Activated effector memory CD4-positive, alpha-beta T cell treated with Interleukin-2 at 50 U/mL for 16 hours (primary cell): Measurements from ENCODE around the gene PPAN.

ENCODE experiments used
- DNase-seq: peaks from one replicate; pipeline ENCODE4 v3.0.0-alpha.2; 2020

The PPAN gene

DNA sequence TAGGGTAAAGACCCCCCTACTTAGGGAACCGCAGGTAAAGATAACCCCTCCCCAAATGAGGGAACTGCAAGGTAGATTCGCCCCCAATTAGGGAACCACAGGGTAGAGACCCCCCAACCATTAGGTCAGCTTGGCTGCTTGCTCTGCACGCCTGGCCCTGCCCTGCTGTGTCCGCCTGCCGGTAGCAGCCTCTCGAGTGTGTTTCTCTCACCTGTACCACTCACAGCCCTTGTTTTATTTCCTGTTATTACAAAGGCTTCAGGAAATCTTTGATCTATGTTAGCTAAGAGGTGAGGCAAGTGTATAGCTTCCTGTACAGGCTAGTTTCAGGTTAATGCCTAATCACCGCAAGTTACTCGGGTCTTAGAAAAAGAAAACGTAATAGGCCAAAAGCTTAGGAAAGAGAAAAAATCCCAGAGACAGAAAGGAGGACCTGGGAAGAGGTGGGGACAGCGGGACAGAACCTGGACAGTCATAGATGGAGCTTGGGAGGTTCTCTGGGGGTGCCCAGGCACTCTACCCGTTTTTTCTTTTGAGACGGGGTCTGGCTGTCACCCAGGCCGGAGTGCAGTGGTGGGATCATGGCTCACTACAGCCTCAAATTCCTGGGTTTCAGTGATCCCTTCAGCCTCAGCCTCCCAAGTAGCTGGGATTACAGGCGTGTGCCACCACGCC lies 36.7 kb downstream of the PPAN start:
- peak; percentile 52 for DNase-seq

DNA sequence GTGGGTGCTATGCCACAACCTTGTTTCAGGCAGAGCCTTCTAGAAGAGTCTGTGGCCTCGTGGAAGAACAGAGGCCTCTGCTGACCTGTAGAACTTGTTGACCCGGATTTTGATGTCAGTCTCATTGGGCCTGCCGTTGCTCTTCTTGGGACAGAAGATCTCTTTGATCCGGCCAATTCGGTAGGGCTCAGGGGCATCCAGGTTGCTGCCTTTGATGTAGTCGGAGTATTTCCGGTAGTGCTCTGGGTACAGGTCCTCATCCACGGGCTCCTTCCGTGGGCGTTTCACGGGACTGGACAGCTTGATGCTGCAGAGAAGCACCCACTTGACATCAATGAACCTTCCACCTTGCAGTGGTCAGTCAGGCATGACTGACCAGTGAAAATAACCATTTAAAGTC lies 37.5 kb downstream of the PPAN start:
- peak; percentile 13 for DNase-seq

DNA sequence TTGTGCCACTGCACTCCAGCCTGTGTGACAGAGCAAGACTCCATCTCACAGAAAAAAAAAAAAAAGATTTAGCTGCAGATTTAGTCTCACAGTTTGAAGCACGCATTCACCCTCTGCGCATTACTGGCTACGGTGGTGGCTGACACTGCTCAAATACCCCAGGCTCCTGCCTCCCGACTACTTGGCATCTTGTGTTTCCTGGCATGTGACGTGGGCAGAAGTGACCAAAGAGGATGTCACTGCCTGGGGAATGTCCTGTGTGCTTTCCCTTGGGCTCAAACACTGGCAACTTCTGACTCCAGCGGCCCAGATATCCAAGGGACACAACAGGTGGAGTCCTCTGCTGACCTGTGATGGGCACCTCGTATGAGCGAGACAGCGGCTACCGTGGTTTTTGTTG lies 38.2 kb downstream of the PPAN start:
- DNase-seq, result no peak

DNA sequence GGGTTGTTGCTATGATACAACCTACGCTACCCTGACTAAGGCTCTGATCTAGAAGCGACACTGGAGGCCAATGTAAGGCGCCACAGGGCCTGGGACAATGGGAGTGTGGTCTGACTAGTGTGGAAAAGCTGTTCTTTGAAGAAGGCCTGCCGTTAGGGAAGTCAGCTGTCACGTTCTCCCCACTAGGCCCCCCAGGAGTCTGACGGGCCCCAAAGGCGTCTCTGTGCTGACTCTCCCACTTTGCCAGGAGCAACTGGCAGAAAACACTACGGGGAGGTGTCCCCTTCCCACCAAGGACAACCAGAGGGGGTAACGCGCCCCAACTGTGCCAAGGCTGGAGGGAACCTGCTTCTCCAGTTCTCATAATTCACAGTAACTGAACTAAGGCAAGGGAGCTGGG lies 38.9 kb downstream of the PPAN start:
- DNase-seq, result no peak

DNA sequence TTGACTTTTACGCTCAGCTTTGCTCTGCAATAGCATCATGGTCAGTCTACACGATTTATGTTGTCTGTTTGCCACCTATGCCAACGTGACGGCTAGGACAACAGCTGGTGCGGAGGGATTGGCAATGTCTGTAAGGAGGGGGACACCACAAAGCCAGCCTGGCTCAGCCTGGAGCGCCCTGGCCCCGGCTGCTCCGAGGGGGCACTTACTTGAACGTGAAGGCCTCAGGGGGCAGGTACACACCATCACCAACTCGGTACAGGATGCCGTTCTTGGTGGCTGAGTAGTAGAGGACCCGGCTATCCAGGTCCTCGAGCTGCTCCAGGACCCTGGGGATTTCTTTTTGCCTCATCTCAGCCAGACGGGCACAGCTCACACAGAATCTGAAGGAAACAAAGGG lies 40.0 kb downstream of the PPAN start:
- no peak for DNase-seq

DNA sequence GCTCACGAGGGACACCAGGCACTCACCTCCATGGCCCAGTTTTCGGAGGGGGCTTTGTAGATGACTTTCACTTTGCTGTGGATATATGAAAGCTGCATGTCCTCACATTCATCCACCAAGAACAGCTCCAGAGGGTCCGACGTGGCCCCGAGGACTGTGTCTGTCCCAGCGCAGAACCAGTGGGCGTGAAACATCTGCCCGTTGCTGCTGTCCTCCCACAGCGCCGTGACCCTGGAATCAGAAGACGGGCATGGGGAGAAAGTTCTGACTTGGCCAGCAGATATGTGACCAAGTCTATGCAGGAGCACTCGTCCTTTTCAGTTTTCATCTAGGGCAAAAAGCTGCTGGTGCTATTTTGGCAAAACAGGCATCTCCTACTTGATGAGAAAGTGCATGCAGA lies 43.3 kb downstream of the PPAN start:
- no peak for DNase-seq

DNA sequence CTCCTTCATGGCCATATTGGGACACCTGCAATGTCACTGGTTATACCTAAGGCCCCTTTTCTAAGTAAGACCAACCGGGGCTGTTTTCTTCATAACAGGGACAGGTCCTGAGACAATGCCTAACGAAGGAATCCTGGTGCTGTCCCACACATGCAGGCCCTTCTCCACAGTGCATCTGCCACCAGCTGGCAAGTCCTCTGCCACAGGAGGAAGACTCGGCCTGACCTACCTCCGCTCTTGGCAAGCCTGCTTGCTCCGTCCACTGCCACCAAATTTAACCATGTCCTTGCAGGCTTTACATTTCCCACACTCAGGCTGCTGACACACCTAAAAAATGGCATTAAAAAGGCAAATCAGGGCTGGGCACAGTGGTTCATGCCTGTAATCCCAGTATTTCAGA lies 45.4 kb downstream of the PPAN start:
- no peak for DNase-seq

DNA sequence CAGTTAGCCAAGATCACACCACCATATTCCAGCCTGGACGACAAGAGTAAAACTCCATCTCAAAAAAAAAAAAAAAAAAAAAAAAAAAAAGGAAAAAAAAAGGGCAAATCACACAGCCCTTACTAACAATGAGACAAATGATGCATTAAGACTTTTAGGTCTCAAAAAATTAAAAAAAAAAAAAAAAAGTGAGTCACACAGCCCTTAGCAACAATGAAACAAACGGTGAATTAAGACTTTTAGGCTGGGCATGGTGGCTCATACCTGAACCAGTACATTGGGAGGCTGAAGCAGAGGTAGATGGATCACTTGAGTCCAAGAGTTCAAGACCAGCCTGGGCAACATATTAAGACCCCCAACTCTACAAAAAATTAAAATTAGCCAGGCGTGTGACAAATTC lies 45.9 kb downstream of the PPAN start:
- DNase-seq, result no peak

DNA sequence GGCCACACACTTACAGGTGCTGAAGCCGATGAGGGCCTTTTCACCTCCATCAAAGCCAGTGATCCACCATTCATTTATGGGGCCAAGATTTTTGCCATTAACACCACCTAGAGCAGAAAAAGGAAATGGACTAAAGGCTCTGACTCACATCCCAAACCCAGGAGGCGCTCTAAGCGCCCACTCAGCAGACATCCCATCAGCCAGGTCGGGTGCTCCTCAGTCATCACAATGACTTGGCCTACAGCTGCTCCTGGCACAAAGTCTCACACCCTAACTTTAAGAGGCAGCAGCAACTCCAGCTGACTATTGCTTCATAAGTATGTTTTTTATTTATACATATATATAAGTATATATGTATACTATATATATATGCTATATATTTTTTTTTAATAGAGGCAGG lies 49.7 kb downstream of the PPAN start:
- DNase-seq, result no peak

DNA sequence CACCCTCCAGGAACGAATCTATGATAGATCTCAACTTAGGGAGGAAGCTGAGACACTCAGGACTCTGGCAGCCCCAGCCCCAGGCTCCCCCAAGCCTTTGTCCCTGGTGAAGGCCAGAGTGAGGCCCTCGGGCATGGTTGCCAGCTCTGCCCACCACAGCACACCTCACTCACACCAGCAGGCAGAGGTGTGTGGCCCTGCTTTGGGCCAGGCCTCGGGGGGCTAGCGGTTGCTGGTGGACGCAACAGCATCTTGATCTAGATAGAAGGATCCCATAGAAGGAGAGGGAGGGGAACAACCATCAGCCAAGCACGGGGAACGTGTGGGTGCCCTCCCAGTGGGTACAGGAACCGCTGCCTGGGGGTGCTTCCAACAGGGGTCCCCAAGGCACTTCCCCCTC lies 51.9 kb downstream of the PPAN start:
- no peak for DNase-seq

DNA sequence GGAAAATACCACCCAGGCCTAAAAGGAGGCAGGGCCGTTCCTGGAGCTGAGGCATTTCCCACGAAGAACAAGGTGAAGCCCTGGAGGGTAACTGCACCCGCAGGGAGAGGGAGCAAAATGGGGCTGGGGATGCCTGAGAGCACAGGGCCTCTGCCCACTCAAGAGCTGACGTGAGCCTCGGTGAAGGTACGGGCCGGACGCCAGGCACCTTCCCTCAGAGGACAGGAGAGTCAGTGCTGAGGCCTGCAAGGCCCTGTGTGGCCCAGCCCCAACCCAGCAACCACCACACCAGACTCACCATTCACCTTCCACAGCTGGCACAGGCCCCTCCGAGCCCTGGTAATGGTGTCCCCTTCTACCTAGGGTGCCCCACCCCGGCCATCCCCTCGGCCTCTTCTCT lies 52.3 kb downstream of the PPAN start:
- no peak for DNase-seq

DNA sequence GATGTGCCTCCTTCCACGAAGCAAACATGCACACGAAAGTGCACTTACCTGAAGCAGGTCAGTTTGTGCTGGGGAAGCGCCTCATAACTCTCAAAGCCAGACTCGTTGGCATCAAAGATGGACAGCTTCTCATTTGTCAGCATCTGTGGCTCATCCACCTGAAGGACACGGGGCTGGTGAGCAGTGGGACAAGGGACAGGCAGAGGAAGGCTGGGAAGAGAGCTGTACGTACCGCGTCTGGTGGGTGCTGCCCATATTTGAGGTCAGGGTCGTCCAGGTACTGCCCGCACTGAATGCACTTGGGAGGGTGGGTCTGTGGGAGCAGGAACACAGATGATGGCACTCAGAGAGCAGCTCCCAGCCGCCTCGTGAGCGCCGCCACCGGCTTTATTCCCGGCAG lies 53.4 kb downstream of the PPAN start:
- no peak for DNase-seq
